Suprapubic skin (tissue), 4 donors: ENCODE results near the gene STXBP5L. TPM values are rescaled to one million over a fixed set of nuclear protein-coding genes. Genes with fewer than 3 reads are reported as not detected.

Source experiments
- DNase-seq, 2 donors: peaks; one replicate each; pipeline ENCODE4 v3.0.0-alpha.2; 2019; ENCODE audit warnings: low spot score in 2 of 2
- H3K27ac ChIP-seq: fragments of 200-600 bp; sonication (generic); one replicate; pipeline ENCODE4 v1.5.1; 2019
- H3K27me3 ChIP-seq: fragments of 200-600 bp; sonication (generic); one replicate; pipeline ENCODE4 v1.5.1; 2019
- H3K36me3 ChIP-seq: fragments of 200-600 bp; sonication (generic); one replicate; pipeline ENCODE4 v1.5.1; 2019
- H3K4me1 ChIP-seq: fragments of 200-600 bp; sonication (generic); one replicate; pipeline ENCODE4 v1.5.1; 2019
- H3K4me3 ChIP-seq: fragments of 200-600 bp; sonication (generic); one replicate; pipeline ENCODE4 v1.5.1; 2019; ENCODE audit warnings: mild to moderate bottlenecking
- H3K9me3 ChIP-seq: fragments of 200-600 bp; sonication (generic); one replicate; pipeline ENCODE4 v1.5.1; 2019
- CTCF ChIP-seq, 2 donors: fragments of 200-600 bp in 1 of 2; fragments of 450-650 bp in 1 of 2; sonication (generic) in 1 of 2; IDR thresholded peaks; one replicate each; pipeline ENCODE4 v1.5.1; 2016 to 2019; ENCODE audit warnings: antibody characterized with exemption in 2 of 2, mild to moderate bottlenecking in 1 of 2, moderate library complexity in 1 of 2
- EP300 ChIP-seq: sonication (generic); formaldehyde crosslinking; IDR thresholded peaks from one replicate; pipeline ENCODE4 v1.6.1; 2017; ENCODE audit warnings: antibody characterized with exemption
- POLR2A ChIP-seq, 2 donors: fragments of 450-650 bp; IDR thresholded peaks; one replicate each; pipeline ENCODE4 v1.6.1; 2017; ENCODE audit warnings: antibody characterized with exemption in 2 of 2, mild to moderate bottlenecking in 2 of 2, moderate library complexity in 2 of 2
- POLR2AphosphoS5 ChIP-seq, 3 donors: sonication (generic); formaldehyde crosslinking; IDR thresholded peaks; one replicate each; pipeline ENCODE4 v1.6.1; 2017; ENCODE audit warnings: antibody characterized with exemption in 3 of 3
- WGBS: methylation state at CpG from one replicate; pipeline ENCODE4 v1.1.5; 2018; 5-methylcytosine and 5-hydroxymethylcytosine counted together
- total RNA-seq, 4 donors: library from RNA; depleted of rRNA; stranded (reverse); fragments of >200 nt; gene quantifications; one replicate each; pipeline ENCODE4 v1.1.0, GENCODE V29; 2016

STXBP5L gene
- under 1 TPM in 3 of 4 donors, not detected in 1; 0.08 to 0.32 (median 0.15) TPM for total RNA-seq

DNA sequence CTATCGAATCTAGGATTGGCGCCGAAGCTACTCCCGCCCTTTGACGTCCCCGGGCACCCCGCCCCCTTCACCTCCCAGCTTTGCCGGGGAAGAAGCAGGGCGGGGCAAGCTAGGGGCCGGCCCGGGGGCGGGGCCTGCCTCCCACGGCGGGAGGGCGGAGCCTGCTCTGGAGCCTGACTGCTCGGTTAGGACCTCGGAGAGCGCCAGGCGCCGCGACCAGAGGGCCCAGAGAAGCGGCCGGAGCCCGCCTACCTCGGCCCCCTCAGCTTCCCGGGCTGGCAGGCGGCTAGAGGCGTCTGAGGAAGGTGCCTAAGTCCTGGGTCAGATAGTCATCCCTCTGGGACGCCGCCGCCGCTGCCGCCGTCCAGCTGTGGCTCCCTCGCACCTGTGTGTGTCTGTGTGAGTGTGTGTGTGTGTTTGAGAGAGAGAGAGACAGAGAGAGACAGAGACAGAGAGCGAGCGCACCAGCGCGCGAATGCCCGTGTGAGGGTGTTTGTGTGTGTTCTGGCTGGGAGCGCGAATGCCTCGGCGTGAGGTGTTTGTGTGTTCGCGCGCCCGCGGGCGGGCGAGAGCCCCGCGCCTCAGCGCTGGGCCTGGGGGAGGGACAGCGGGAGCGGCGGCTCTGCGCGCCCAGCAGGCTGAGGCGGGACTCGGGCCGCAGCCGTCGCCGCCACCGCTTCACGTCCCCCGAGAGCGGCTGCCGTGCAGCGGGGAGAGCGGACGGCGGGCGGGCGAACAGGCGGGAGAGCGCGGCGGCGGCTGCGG lies at the start of gene STXBP5L:
TSS of gene STXBP5L (plus strand) at position 176 of the 765 bp plus-strand sequence. CDS start 1,374 bp downstream, outside the sequence.
- H3K27me3 ChIP-seq, result peaks cover 34% of the 10 kb centered on the region
- no peaks in the 10 kb centered on the region for H3K9me3 ChIP-seq
- no peaks in the 10 kb centered on the region for H3K36me3 ChIP-seq
- H3K27ac ChIP-seq, result no peak within 1 kb of the TSS
- DNase-seq, result peak in 1 of 2 donors; percentile 61
- TF ChIP-seq POLR2AphosphoS5 (IDR thresholded peaks at IDR 0.05) (no peak), POLR2A (IDR thresholded peaks at IDR 0.05) (no peak), CTCF (IDR thresholded peaks at IDR 0.05) (no peak)
- WGBS, result 2% methylated on average over 30 of the region's 83 CpGs
- peak within 1 kb of the TSS; percentile 56 for H3K4me3 ChIP-seq
- peaks cover 18% of the 10 kb centered on the region for H3K4me1 ChIP-seq

GRCh38 chr3:120858521-120858920 lies 49.5 kb upstream of the STXBP5L start:
- no peaks in the 10 kb centered on the region for H3K9me3 ChIP-seq
- H3K27ac ChIP-seq, result no peak overlapping the region
- H3K4me1 ChIP-seq, result no peaks in the 10 kb centered on the region
- 81% methylated on average over 3 of the region's 3 CpGs for WGBS
- H3K36me3 ChIP-seq, result no peaks in the 10 kb centered on the region
- H3K4me3 ChIP-seq, result no peak overlapping the region
- TF ChIP-seq POLR2A (IDR thresholded peaks at IDR 0.05), result no peak
- TF ChIP-seq POLR2AphosphoS5 (IDR thresholded peaks at IDR 0.05), result no peak
- TF ChIP-seq EP300, result no peak
- TF ChIP-seq CTCF (IDR thresholded peaks at IDR 0.05), result no peak
- H3K27me3 ChIP-seq, result no peaks in the 10 kb centered on the region
- no peak for DNase-seq

- H3K36me3 ChIP-seq, result no peaks in the 10 kb centered on the region
- no peak overlapping the region for H3K27ac ChIP-seq
- H3K4me3 ChIP-seq, result no peak overlapping the region
- no peaks in the 10 kb centered on the region for H3K27me3 ChIP-seq
- 78% methylated on average over 5 of the region's 5 CpGs for WGBS
- DNase-seq, result no peak
- H3K4me1 ChIP-seq, result no peaks in the 10 kb centered on the region
- TF ChIP-seq POLR2AphosphoS5 (IDR thresholded peaks at IDR 0.05) (no peak), POLR2A (IDR thresholded peaks at IDR 0.05) (no peak), CTCF (IDR thresholded peaks at IDR 0.05) (no peak), EP300 (no peak)
- no peaks in the 10 kb centered on the region for H3K9me3 ChIP-seq
Measured at GRCh38 chr3:120864541-120864940, 43.5 kb upstream of the STXBP5L start.

- Histone ChIP-seq H3K9me3 (no peaks in the 10 kb centered on the region), H3K27me3 (no peaks in the 10 kb centered on the region), H3K27ac (no peak overlapping the region), H3K4me3 (no peak overlapping the region), H3K4me1 (no peaks in the 10 kb centered on the region), H3K36me3 (no peaks in the 10 kb centered on the region)
- DNase-seq, result no peak
- 46% methylated on average over 1 of the region's 1 CpG for WGBS
- no peak for TF ChIP-seq EP300
- TF ChIP-seq CTCF (IDR thresholded peaks at IDR 0.05), result no peak
- no peak for TF ChIP-seq POLR2AphosphoS5 (IDR thresholded peaks at IDR 0.05)
- no peak for TF ChIP-seq POLR2A (IDR thresholded peaks at IDR 0.05)
Measured at GRCh38 chr3:120875507-120875906, 32.5 kb upstream of the STXBP5L start.

- Histone ChIP-seq H3K27me3 (no peaks in the 10 kb centered on the region), H3K4me3 (no peak overlapping the region), H3K4me1 (no peaks in the 10 kb centered on the region), H3K36me3 (no peaks in the 10 kb centered on the region), H3K27ac (no peak overlapping the region), H3K9me3 (no peaks in the 10 kb centered on the region)
- WGBS, result 62% methylated on average over 4 of the region's 4 CpGs
- no peak for DNase-seq
- TF ChIP-seq CTCF (IDR thresholded peaks at IDR 0.05), result no peak
- TF ChIP-seq EP300, result no peak
- no peak for TF ChIP-seq POLR2A (IDR thresholded peaks at IDR 0.05)
- TF ChIP-seq POLR2AphosphoS5 (IDR thresholded peaks at IDR 0.05), result no peak
Measured at GRCh38 chr3:120875989-120876388, 32.0 kb upstream of the STXBP5L start.
